22Rv1 (cell line): ENCODE measurements around the gene ARHGAP31.

ENCODE experiments used
- CTCF ChIP-seq: fragments of 450-650 bp; IDR thresholded peaks from 2 replicates; pipeline ENCODE4 v1.5.1; 2017; ENCODE audit warnings: mild to moderate bottlenecking
- ZFX ChIP-seq: fragments of 450-650 bp; IDR thresholded peaks from 2 replicates; pipeline ENCODE4 v1.6.1; 2017; ENCODE audit warnings: antibody characterized with exemption, borderline replicate concordance

GRCh38 chr3:119340446-119340845, 46.3 kb downstream of the ARHGAP31 start:
- TF ChIP-seq CTCF (no peak), ZFX (no peak)
